WTC11 (cell line): ENCODE measurements around the gene PTPN13. TPM values are rescaled to one million over a fixed set of nuclear protein-coding genes. Genes with fewer than 3 reads are reported as not detected.

Experiments used
- ATAC-seq: fragments of 200-7000 bp; cut with Tn5 transposase; 2 replicates; pipeline ENCODE4 v1.10.0; 2021; ENCODE audit warnings: mild to moderate bottlenecking, moderate library complexity
- Bru-seq: library from RNA; stranded (reverse); fragments of 400-500 nt; gene quantifications from one replicate; lab custom pipeline; 2021; lab: Mats Ljungman, UMichigan
- CTCF ChIA-PET: fragments of 300-600 bp; sonication (Branson Sonifier 250); formaldehyde crosslinking; loops from one replicate; lab custom pipeline; 2021; ENCODE audit warnings: antibody characterized with exemption; lab: Charles Lee
- POLR2A ChIA-PET: fragments of 350-600 bp; sonication (Branson Sonifier 250); formaldehyde crosslinking; loops from one replicate; lab custom pipeline; 2021; ENCODE audit warnings: antibody characterized with exemption; lab: Charles Lee
- DNase-seq: peaks from one replicate; pipeline ENCODE4 v3.0.0; 2021; ENCODE audit warnings: low spot score
- H3K27ac Mint-ChIP-seq: 2 replicates; pipeline ENCODE4 v1.8.0; 2021; ENCODE audit warnings: mixed read lengths
- H3K27me3 Mint-ChIP-seq: 2 replicates; pipeline ENCODE4 v1.8.0; 2021; ENCODE audit warnings: low read depth, mild to moderate bottlenecking, moderate library complexity, mixed read lengths
- H3K36me3 Mint-ChIP-seq: 2 replicates; pipeline ENCODE4 v1.8.0; 2021; ENCODE audit warnings: mixed read lengths
- H3K4me1 Mint-ChIP-seq: 2 replicates; pipeline ENCODE4 v1.8.0; 2022; ENCODE audit warnings: mixed read lengths
- H3K4me3 Mint-ChIP-seq: 2 replicates; pipeline ENCODE4 v1.8.0; 2021; ENCODE audit warnings: mild to moderate bottlenecking, moderate library complexity, mixed read lengths
- H3K9me3 Mint-ChIP-seq: 2 replicates; pipeline ENCODE4 v1.8.0; 2021; ENCODE audit warnings: mixed read lengths
- CREM ChIP-seq: sonication (generic); formaldehyde crosslinking; IDR thresholded peaks from 2 replicates; pipeline ENCODE4 v1.8.1; 2022; ENCODE audit warnings: mild to moderate bottlenecking, missing genetic modification reagents, moderate library complexity
- ELF4 ChIP-seq: sonication (generic); formaldehyde crosslinking; IDR thresholded peaks from 2 replicates; pipeline ENCODE4 v1.8.1; 2022; ENCODE audit warnings: low read depth, mild to moderate bottlenecking, moderate library complexity, missing genetic modification reagents
- ESRRA ChIP-seq: sonication (generic); formaldehyde crosslinking; IDR thresholded peaks from 2 replicates; pipeline ENCODE4 v1.8.1; 2022; ENCODE audit warnings: mild to moderate bottlenecking, missing genetic modification reagents, borderline replicate concordance
- FOXK1 ChIP-seq: sonication (generic); formaldehyde crosslinking; IDR thresholded peaks from 2 replicates; pipeline ENCODE4 v1.8.0; 2022; ENCODE audit warnings: mild to moderate bottlenecking, moderate library complexity, missing genetic modification reagents
- GABPB1 ChIP-seq: sonication (generic); formaldehyde crosslinking; IDR thresholded peaks from 2 replicates; pipeline ENCODE4 v1.8.1; 2023; ENCODE audit warnings: mild to moderate bottlenecking, missing genetic modification reagents
- SP1 ChIP-seq: sonication (generic); formaldehyde crosslinking; conservative IDR thresholded peaks from 2 replicates; pipeline ENCODE4 v1.8.1; 2022; ENCODE audit warnings: missing genetic modification reagents
- TEAD1 ChIP-seq: sonication (generic); formaldehyde crosslinking; IDR thresholded peaks from 2 replicates; pipeline ENCODE4 v1.8.0; 2022; ENCODE audit warnings: mild to moderate bottlenecking, missing genetic modification reagents
- ZBTB21 ChIP-seq: sonication (generic); formaldehyde crosslinking; IDR thresholded peaks from 2 replicates; pipeline ENCODE4 v1.8.1; 2023; ENCODE audit warnings: mild to moderate bottlenecking, missing genetic modification reagents, borderline replicate concordance
- ZNF219 ChIP-seq: sonication (generic); formaldehyde crosslinking; IDR thresholded peaks from 2 replicates; pipeline ENCODE4 v1.8.0; 2023; ENCODE audit warnings: missing genetic modification reagents, mild to moderate bottlenecking, borderline replicate concordance
- ZNF263 ChIP-seq: sonication (generic); formaldehyde crosslinking; IDR thresholded peaks from 2 replicates; pipeline ENCODE4 v1.8.1; 2022; ENCODE audit warnings: low read depth, mild to moderate bottlenecking, moderate library complexity, missing genetic modification reagents
- long read RNA-seq, 3 experiments: library from RNA in 1 of 3; library from capped mRNA in 1 of 3; library from polyadenylated mRNA in 1 of 3; unstranded in 2 of 3; stranded (forward) in 1 of 3; transcript quantifications; one replicate each; pipeline ENCODE4 v2.0.0, GENCODE V29; 2021
- total RNA-seq: library from RNA; stranded (reverse); gene quantifications from 3 replicates; pipeline ENCODE4 v1.2.3, GENCODE V29; 2021
- TF ChIP-seq, protein P1 (sequence below): sonication (generic); formaldehyde crosslinking; IDR thresholded peaks from 2 replicates; pipeline ENCODE4 v1.8.0; 2022; ENCODE audit warnings: missing genetic modification reagents
- TF ChIP-seq, protein P2 (sequence below): sonication (generic); formaldehyde crosslinking; IDR thresholded peaks from 2 replicates; pipeline ENCODE4 v1.8.0; 2023; ENCODE audit warnings: missing genetic modification reagents
- TF ChIP-seq, protein P3 (sequence below): sonication (generic); formaldehyde crosslinking; IDR thresholded peaks from 2 replicates; pipeline ENCODE4 v1.8.0; 2022; ENCODE audit warnings: mild to moderate bottlenecking, missing genetic modification reagents
- TF ChIP-seq, protein P4 (sequence below): sonication (generic); formaldehyde crosslinking; IDR thresholded peaks from 2 replicates; pipeline ENCODE4 v1.8.1; 2023; ENCODE audit warnings: mild to moderate bottlenecking, missing genetic modification reagents
- TF ChIP-seq, protein P5 (sequence below): sonication (generic); formaldehyde crosslinking; IDR thresholded peaks from 2 replicates; pipeline ENCODE4 v1.8.1; 2023; ENCODE audit warnings: mild to moderate bottlenecking, missing genetic modification reagents, moderate library complexity
- TF ChIP-seq, protein P6 (sequence below): sonication (generic); formaldehyde crosslinking; IDR thresholded peaks from 2 replicates; pipeline ENCODE4 v1.8.1; 2023; ENCODE audit warnings: mild to moderate bottlenecking, moderate library complexity, missing genetic modification reagents
- TF ChIP-seq, protein P7 (sequence below): sonication (generic); formaldehyde crosslinking; IDR thresholded peaks from 2 replicates; pipeline ENCODE4 v1.8.0; 2023; ENCODE audit warnings: mild to moderate bottlenecking, missing genetic modification reagents

PTPN13 gene, protein sequence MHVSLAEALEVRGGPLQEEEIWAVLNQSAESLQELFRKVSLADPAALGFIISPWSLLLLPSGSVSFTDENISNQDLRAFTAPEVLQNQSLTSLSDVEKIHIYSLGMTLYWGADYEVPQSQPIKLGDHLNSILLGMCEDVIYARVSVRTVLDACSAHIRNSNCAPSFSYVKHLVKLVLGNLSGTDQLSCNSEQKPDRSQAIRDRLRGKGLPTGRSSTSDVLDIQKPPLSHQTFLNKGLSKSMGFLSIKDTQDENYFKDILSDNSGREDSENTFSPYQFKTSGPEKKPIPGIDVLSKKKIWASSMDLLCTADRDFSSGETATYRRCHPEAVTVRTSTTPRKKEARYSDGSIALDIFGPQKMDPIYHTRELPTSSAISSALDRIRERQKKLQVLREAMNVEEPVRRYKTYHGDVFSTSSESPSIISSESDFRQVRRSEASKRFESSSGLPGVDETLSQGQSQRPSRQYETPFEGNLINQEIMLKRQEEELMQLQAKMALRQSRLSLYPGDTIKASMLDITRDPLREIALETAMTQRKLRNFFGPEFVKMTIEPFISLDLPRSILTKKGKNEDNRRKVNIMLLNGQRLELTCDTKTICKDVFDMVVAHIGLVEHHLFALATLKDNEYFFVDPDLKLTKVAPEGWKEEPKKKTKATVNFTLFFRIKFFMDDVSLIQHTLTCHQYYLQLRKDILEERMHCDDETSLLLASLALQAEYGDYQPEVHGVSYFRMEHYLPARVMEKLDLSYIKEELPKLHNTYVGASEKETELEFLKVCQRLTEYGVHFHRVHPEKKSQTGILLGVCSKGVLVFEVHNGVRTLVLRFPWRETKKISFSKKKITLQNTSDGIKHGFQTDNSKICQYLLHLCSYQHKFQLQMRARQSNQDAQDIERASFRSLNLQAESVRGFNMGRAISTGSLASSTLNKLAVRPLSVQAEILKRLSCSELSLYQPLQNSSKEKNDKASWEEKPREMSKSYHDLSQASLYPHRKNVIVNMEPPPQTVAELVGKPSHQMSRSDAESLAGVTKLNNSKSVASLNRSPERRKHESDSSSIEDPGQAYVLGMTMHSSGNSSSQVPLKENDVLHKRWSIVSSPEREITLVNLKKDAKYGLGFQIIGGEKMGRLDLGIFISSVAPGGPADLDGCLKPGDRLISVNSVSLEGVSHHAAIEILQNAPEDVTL (N-terminal part only)
- total RNA-seq (42.5 to 49.7 TPM (median 44.0 TPM) in 3 replicates), Bru-seq, nascent RNA (percentile 82 among the genes with signal in this experiment)
- long read RNA-seq, experiment 1, full-length matches to known transcripts = 33 of 161 reads
- long read RNA-seq, experiment 1, partial matches to known transcripts = 85 of 161 reads
- long read RNA-seq, experiment 1, other reads (novel, unspliced or antisense) = 43 of 161 reads
- long read RNA-seq, experiment 2, full-length matches to known transcripts = 6 of 73 reads
- long read RNA-seq, experiment 2, partial matches to known transcripts = 43 of 73 reads
- long read RNA-seq, experiment 2, other reads (novel, unspliced or antisense) = 24 of 73 reads
- long read RNA-seq, experiment 3 = 0 reads

DNA sequence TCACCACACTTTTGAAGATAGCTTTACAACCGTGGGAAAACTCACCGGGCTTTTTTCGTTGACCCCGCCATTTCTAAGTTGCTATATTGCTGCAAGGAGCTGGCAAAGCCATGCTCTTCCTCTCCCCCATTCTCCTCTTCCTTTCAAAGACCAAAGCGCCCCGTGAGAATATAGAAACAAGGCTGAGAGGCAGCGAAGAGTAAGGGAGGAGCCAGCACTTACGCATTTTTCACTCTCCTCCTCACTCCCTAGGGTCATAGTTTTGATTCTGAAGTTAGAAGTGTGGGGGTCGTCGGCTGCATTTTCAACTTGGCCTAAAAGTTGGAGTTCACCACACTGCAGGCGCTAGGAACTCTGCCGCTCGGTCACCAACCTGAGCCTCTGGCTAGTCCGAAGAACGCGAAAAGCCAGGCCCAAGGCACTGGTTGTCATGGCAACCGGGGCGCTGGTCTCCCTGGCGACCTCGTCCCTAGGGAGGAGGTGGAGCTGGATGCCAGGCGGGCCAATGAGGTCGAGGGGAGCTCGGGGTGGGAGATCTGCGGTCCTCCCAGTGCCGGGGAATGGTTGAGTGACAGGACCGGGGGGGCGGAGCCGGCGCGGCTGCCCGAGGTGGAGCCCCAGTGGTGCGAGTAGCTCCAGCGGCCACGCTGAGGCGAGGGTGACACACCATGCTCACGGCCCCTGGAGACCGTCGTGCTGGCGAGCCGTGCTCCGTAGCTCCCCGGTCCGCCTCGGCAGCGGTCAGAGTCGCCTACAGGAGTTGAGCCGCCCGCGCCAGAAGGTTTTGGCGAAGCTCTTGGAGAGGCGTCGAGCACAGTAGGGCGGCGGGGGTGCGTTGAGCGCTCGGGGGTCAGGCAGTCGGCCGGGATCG is at the start of gene PTPN13:
Gene PTPN13 (plus strand): TSS at position 628 of the 871 bp plus-strand sequence. CDS start 40,942 bp downstream, outside the sequence.
- POLR2A ChIA-PET = interaction anchor here (0.6 to 1.4 kb wide), 8 partner anchors 9 to 298 kb away, joined by 3 to 8 read pairs (median 5); no protein-coding TSS in a partner anchor
- no peaks in the 10 kb centered on the region for H3K36me3 Mint-ChIP-seq
- CTCF ChIA-PET = interaction anchor here (0.9 to 3.2 kb wide), 11 partner anchors 10 to 329 kb away, joined by 3 to 16 read pairs (median 4); no protein-coding TSS in a partner anchor
- H3K4me3 Mint-ChIP-seq = peak within 1 kb of the TSS; percentile 96
- no peaks in the 10 kb centered on the region for H3K27me3 Mint-ChIP-seq
- DNase-seq (peak; percentile 100), ATAC-seq (peak; percentile 97)
- H3K4me1 Mint-ChIP-seq = peaks cover 38% of the 10 kb centered on the region
- peak within 1 kb of the TSS; percentile 94 for H3K27ac Mint-ChIP-seq
- H3K9me3 Mint-ChIP-seq = no peaks in the 10 kb centered on the region
- 0 out of 2 replicates have a peak, but pooled peaks have one; percentile 33 for TF ChIP-seq ESRRA
- no peak for TF ChIP-seq ELF4 (CRISPR knock-in tag)
- TF ChIP-seq, protein P1, sequence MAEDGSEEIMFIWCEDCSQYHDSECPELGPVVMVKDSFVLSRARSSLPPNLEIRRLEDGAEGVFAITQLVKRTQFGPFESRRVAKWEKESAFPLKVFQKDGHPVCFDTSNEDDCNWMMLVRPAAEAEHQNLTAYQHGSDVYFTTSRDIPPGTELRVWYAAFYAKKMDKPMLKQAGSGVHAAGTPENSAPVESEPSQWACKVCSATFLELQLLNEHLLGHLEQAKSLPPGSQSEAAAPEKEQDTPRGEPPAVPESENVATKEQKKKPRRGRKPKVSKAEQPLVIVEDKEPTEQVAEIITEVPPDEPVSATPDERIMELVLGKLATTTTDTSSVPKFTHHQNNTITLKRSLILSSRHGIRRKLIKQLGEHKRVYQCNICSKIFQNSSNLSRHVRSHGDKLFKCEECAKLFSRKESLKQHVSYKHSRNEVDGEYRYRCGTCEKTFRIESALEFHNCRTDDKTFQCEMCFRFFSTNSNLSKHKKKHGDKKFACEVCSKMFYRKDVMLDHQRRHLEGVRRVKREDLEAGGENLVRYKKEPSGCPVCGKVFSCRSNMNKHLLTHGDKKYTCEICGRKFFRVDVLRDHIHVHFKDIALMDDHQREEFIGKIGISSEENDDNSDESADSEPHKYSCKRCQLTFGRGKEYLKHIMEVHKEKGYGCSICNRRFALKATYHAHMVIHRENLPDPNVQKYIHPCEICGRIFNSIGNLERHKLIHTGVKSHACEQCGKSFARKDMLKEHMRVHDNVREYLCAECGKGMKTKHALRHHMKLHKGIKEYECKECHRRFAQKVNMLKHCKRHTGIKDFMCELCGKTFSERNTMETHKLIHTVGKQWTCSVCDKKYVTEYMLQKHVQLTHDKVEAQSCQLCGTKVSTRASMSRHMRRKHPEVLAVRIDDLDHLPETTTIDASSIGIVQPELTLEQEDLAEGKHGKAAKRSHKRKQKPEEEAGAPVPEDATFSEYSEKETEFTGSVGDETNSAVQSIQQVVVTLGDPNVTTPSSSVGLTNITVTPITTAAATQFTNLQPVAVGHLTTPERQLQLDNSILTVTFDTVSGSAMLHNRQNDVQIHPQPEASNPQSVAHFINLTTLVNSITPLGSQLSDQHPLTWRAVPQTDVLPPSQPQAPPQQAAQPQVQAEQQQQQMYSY (CRISPR knock-in tag) = peak; percentile 28; the same call in 1 of the 2 replicates
- TF ChIP-seq, protein P2, sequence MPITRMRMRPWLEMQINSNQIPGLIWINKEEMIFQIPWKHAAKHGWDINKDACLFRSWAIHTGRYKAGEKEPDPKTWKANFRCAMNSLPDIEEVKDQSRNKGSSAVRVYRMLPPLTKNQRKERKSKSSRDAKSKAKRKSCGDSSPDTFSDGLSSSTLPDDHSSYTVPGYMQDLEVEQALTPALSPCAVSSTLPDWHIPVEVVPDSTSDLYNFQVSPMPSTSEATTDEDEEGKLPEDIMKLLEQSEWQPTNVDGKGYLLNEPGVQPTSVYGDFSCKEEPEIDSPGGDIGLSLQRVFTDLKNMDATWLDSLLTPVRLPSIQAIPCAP (CRISPR knock-in tag) = 0 out of 2 replicates have a peak, but pooled peaks have one; percentile 18
- TF ChIP-seq, protein P3, sequence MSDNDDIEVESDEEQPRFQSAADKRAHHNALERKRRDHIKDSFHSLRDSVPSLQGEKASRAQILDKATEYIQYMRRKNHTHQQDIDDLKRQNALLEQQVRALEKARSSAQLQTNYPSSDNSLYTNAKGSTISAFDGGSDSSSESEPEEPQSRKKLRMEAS (CRISPR knock-in tag) = peak; percentile 68
- TF ChIP-seq TEAD1 (CRISPR knock-in tag) = peak; percentile 65; the same call in 1 of the 2 replicates
- TF ChIP-seq, protein P4, sequence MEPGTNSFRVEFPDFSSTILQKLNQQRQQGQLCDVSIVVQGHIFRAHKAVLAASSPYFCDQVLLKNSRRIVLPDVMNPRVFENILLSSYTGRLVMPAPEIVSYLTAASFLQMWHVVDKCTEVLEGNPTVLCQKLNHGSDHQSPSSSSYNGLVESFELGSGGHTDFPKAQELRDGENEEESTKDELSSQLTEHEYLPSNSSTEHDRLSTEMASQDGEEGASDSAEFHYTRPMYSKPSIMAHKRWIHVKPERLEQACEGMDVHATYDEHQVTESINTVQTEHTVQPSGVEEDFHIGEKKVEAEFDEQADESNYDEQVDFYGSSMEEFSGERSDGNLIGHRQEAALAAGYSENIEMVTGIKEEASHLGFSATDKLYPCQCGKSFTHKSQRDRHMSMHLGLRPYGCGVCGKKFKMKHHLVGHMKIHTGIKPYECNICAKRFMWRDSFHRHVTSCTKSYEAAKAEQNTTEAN (CRISPR knock-in tag) = no peak
- peak; percentile 30; the same call in 1 of the 2 replicates for TF ChIP-seq CREM
- TF ChIP-seq ZNF219 (CRISPR knock-in tag) = no peak
- peak; percentile 82; the same call in 1 of the 2 replicates for TF ChIP-seq ZBTB21 (CRISPR knock-in tag)
- TF ChIP-seq, protein P5, sequence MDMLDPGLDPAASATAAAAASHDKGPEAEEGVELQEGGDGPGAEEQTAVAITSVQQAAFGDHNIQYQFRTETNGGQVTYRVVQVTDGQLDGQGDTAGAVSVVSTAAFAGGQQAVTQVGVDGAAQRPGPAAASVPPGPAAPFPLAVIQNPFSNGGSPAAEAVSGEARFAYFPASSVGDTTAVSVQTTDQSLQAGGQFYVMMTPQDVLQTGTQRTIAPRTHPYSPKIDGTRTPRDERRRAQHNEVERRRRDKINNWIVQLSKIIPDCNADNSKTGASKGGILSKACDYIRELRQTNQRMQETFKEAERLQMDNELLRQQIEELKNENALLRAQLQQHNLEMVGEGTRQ (CRISPR knock-in tag) = no peak
- TF ChIP-seq, protein P6, sequence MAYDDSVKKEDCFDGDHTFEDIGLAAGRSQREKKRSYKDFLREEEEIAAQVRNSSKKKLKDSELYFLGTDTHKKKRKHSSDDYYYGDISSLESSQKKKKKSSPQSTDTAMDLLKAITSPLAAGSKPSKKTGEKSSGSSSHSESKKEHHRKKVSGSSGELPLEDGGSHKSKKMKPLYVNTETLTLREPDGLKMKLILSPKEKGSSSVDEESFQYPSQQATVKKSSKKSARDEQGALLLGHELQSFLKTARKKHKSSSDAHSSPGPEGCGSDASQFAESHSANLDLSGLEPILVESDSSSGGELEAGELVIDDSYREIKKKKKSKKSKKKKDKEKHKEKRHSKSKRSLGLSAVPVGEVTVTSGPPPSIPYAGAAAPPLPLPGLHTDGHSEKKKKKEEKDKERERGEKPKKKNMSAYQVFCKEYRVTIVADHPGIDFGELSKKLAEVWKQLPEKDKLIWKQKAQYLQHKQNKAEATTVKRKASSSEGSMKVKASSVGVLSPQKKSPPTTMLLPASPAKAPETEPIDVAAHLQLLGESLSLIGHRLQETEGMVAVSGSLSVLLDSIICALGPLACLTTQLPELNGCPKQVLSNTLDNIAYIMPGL = peak; percentile 95; the same call in 1 of the 2 replicates
- TF ChIP-seq FOXK1 = peak; percentile 39; the same call in 1 of the 2 replicates
- TF ChIP-seq ZNF263 (CRISPR knock-in tag) = peak; percentile 49; the same call in 1 of the 2 replicates
- TF ChIP-seq, protein P7, sequence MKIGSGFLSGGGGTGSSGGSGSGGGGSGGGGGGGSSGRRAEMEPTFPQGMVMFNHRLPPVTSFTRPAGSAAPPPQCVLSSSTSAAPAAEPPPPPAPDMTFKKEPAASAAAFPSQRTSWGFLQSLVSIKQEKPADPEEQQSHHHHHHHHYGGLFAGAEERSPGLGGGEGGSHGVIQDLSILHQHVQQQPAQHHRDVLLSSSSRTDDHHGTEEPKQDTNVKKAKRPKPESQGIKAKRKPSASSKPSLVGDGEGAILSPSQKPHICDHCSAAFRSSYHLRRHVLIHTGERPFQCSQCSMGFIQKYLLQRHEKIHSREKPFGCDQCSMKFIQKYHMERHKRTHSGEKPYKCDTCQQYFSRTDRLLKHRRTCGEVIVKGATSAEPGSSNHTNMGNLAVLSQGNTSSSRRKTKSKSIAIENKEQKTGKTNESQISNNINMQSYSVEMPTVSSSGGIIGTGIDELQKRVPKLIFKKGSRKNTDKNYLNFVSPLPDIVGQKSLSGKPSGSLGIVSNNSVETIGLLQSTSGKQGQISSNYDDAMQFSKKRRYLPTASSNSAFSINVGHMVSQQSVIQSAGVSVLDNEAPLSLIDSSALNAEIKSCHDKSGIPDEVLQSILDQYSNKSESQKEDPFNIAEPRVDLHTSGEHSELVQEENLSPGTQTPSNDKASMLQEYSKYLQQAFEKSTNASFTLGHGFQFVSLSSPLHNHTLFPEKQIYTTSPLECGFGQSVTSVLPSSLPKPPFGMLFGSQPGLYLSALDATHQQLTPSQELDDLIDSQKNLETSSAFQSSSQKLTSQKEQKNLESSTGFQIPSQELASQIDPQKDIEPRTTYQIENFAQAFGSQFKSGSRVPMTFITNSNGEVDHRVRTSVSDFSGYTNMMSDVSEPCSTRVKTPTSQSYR (CRISPR knock-in tag) = 0 out of 2 replicates have a peak, but pooled peaks have one; percentile 58
- no peak for TF ChIP-seq GABPB1 (CRISPR knock-in tag)
- peak; percentile 44 for TF ChIP-seq SP1
